Esophagus squamous epithelium (tissue), 5 donors: ENCODE results near the gene IRF9. TPM values are rescaled to one million over a fixed set of nuclear protein-coding genes. Genes with fewer than 3 reads are reported as not detected.

Experiments
- DNase-seq: peaks from one replicate; lab custom pipeline; 2025; lab: John Stamatoyannopoulos, UW
- H3K27ac ChIP-seq, 4 donors: fragments of 200-600 bp; sonication (generic); one replicate each; pipeline ENCODE4 v1.5.1; 2016 to 2019; ENCODE audit warnings: mild to moderate bottlenecking in 1 of 4
- H3K27me3 ChIP-seq, 4 donors: fragments of 200-600 bp; sonication (generic); 1 replicate in 3 of 4; 2 replicates in 1 of 4; pipeline versions ENCODE4 v1.5.1 to v1.6.0; 2017 to 2021; ENCODE audit warnings: antibody characterized with exemption in 1 of 4
- H3K36me3 ChIP-seq, 3 donors: fragments of 200-600 bp; sonication (generic); one replicate each; pipeline ENCODE4 v1.5.1; 2016 to 2019
- H3K4me1 ChIP-seq, 3 donors: fragments of 200-600 bp; sonication (generic); one replicate each; pipeline ENCODE4 v1.5.1; 2017 to 2019
- H3K4me3 ChIP-seq, 4 donors: fragments of 200-600 bp; sonication (generic); 1 replicate in 3 of 4; 2 replicates in 1 of 4; pipeline ENCODE4 v1.5.1; 2016 to 2019; ENCODE audit warnings: mild to moderate bottlenecking in 2 of 4, moderate library complexity in 1 of 4
- H3K9me3 ChIP-seq, 3 donors: fragments of 200-600 bp; sonication (generic); one replicate each; pipeline ENCODE4 v1.5.1; 2016 to 2019
- POLR2A ChIP-seq, 4 donors: fragments of 450-650 bp; IDR thresholded peaks; one replicate each; pipeline ENCODE4 v1.6.1; 2017; ENCODE audit warnings: antibody characterized with exemption in 4 of 4, mild to moderate bottlenecking in 4 of 4, moderate library complexity in 3 of 4
- WGBS, 2 donors: methylation state at CpG; one replicate each; pipeline ENCODE4 v1.1.5; 2018; 5-methylcytosine and 5-hydroxymethylcytosine counted together
- intact Hi-C: fragments of 100-400 bp; cut with DNase I; formaldehyde crosslinking; loops from one replicate; pipeline ENCODE4 v1.15.0; 2022
- total RNA-seq, 4 donors: library from RNA; depleted of rRNA; stranded (reverse); fragments of >200 nt; gene quantifications; one replicate each; pipeline ENCODE4 v1.1.0, GENCODE V29; 2016
- TF ChIP-seq, protein P1 (sequence below), 6 experiments: fragments of 450-650 bp in 4 of 6; fragments of 200-600 bp in 2 of 6; sonication (generic) in 2 of 6; IDR thresholded peaks; one replicate each; pipeline ENCODE4 v1.5.1; 2016 to 2019; ENCODE audit warnings: antibody characterized with exemption in 6 of 6, mild to moderate bottlenecking in 4 of 6, moderate library complexity in 4 of 6
- donor health status: DM: yes; HTN: yes; CAD: no.

Gene IRF9
- total RNA-seq, 4 donors from 2014 or later = 21.9 to 52.2 (median 45.9) TPM

DNA sequence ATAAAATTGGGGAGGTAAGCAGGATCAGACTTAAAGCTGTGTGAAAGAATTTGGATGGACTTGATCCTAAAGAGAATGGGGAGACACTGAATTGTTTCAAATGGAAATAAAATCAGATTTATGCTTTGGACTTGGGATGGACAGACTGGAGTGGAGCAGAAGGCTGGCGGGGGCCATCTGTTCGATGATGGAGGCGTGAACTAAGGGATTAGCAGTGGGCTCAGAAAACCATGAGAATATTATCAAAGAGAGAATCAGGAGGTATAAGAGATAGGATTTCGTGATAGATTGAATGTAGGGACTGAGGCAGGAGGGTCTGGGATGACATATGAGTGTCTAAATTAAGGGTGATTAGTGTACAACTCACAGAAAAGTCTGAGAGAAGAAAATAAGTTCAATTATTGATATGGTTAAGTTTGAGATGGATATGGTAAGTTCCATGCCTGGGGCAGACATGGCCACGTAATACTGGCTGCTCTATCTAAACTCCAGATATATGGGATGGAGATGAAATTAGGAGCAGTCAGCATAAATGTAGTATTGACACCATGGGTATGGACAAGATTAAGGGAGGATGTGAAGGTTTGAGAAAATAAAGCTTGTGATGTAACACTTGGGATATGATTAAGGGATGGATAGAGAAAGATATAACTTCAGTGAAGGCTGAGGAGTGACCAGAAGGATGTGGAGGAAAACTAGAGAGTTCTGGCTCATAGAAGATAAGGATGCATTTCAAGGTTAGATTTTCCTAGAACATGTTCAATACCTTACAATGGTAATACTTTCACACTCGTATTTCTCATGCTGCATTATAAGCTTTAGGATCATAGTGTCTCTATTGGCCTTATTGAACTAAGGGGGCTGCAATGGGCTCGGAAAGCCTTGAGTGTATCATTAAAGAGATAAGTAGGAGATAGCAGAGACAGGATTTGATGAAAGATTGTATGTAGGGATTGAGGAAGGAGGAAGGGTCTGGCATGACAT, 43.4 kb downstream of the IRF9 start:
- H3K36me3 ChIP-seq = peaks cover 0 to 96% (median 10%) of the 10 kb centered on the region in 3 donors
- H3K4me3 ChIP-seq = no peak overlapping the region
- H3K9me3 ChIP-seq = no peaks in the 10 kb centered on the region
- H3K27ac ChIP-seq = no peak overlapping the region
- peaks cover 0 to 9% (median 0%) of the 10 kb centered on the region in 3 donors for H3K4me1 ChIP-seq
- TF ChIP-seq POLR2A (IDR thresholded peaks at IDR 0.05) = no peak
- TF ChIP-seq, protein P1, sequence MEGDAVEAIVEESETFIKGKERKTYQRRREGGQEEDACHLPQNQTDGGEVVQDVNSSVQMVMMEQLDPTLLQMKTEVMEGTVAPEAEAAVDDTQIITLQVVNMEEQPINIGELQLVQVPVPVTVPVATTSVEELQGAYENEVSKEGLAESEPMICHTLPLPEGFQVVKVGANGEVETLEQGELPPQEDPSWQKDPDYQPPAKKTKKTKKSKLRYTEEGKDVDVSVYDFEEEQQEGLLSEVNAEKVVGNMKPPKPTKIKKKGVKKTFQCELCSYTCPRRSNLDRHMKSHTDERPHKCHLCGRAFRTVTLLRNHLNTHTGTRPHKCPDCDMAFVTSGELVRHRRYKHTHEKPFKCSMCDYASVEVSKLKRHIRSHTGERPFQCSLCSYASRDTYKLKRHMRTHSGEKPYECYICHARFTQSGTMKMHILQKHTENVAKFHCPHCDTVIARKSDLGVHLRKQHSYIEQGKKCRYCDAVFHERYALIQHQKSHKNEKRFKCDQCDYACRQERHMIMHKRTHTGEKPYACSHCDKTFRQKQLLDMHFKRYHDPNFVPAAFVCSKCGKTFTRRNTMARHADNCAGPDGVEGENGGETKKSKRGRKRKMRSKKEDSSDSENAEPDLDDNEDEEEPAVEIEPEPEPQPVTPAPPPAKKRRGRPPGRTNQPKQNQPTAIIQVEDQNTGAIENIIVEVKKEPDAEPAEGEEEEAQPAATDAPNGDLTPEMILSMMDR (IDR thresholded peaks at IDR 0.05) = no peak
- WGBS, 2 donors = 92 to 93% methylated on average over 7 of the region's 7 CpGs
- intact Hi-C loops = no loop called here
- DNase-seq = no peak
- no peaks in the 10 kb centered on the region for H3K27me3 ChIP-seq

DNA sequence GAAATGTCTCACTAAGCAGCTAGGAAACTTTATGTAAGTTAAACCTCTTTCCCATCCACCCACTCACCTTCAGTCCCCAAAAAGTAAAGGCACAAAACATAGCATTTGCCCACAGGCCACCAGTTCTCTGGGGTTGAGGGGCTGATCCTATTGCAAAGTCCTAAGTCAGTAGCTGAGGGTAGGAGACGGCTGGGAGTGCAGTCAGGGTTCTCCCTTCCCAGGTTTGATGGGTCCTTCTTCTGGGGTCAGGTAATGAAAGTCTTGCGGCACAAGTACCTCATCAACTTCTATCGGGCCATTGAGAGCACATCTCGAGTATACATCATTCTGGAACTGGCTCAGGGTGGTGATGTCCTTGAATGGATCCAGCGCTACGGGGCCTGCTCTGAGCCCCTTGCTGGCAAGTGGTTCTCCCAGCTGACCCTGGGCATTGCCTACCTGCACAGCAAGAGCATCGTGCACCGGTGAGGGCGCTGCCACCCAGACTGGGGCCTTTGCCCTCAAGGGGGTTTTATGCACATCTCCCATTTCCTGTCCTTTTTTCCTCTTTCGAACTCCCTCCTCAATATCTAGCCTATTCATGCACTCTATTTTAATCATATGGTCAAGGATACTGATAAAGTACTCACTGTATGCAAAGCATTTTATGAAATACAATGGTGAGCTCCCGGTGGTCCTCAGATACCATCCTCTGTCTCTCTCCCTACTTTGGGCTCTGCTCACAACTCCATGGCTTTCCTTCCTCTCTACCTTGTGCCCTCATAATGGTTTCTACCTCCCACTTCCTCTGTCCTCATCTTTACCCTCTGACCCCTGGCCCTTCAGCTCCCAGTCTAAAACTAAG, 45.4 kb downstream of the IRF9 start:
- no peak overlapping the region for H3K4me3 ChIP-seq
- intact Hi-C loops = no loop called here
- H3K4me1 ChIP-seq = peaks cover 0 to 9% (median 0%) of the 10 kb centered on the region in 3 donors
- WGBS, 2 donors = 93 to 97% methylated on average over 8 of the region's 11 CpGs
- H3K9me3 ChIP-seq = no peaks in the 10 kb centered on the region
- no peak overlapping the region for H3K27ac ChIP-seq
- peaks cover 4 to 96% (median 19%) of the 10 kb centered on the region in 3 donors for H3K36me3 ChIP-seq
- no peak for TF ChIP-seq POLR2A (IDR thresholded peaks at IDR 0.05)
- TF ChIP-seq, protein P1 (IDR thresholded peaks at IDR 0.05) = no peak
- H3K27me3 ChIP-seq = no peaks in the 10 kb centered on the region
- no peak for DNase-seq

- no peak for DNase-seq
- no peak overlapping the region for H3K27ac ChIP-seq
- no peak overlapping the region for H3K4me3 ChIP-seq
- peaks cover 0 to 12% (median 1%) of the 10 kb centered on the region in 3 donors for H3K4me1 ChIP-seq
- peaks cover 4 to 92% (median 19%) of the 10 kb centered on the region in 3 donors for H3K36me3 ChIP-seq
- TF ChIP-seq POLR2A (IDR thresholded peaks at IDR 0.05) = no peak
- TF ChIP-seq, protein P1 (IDR thresholded peaks at IDR 0.05) = no peak
- H3K9me3 ChIP-seq = no peaks in the 10 kb centered on the region
- 95 to 100% methylated on average over 3 to 4 of the region's 5 CpGs for WGBS, 2 donors
- intact Hi-C loops = no loop called here
- no peaks in the 10 kb centered on the region for H3K27me3 ChIP-seq
Observed at GRCh38 chr14:24207104-24207551, 46.1 kb downstream of the IRF9 start.

GRCh38 chr14:24207625-24208024, 46.6 kb downstream of the IRF9 start:
- Histone ChIP-seq H3K4me3 (no peak overlapping the region), H3K9me3 (no peaks in the 10 kb centered on the region), H3K36me3 (peaks cover 4 to 87% (median 19%) of the 10 kb centered on the region in 3 donors), H3K27me3 (no peaks in the 10 kb centered on the region), H3K27ac (no peak overlapping the region), H3K4me1 (peaks cover 0 to 17% (median 5%) of the 10 kb centered on the region in 3 donors)
- intact Hi-C loops = no loop called here
- DNase-seq = no peak
- no peak for TF ChIP-seq POLR2A (IDR thresholded peaks at IDR 0.05)
- TF ChIP-seq, protein P1 (IDR thresholded peaks at IDR 0.05) = no peak
- 89 to 100% methylated on average over 1 to 2 of the region's 2 CpGs for WGBS, 2 donors
